AG04449 (cell line): ENCODE measurements around the gene SORBS2.
"Not testable (repeated sequence)": the region's sequence is repeated elsewhere in the genome, so short reads cannot be mapped to it uniquely, and the experiment has no call there.

Experiments
- CTCF ChIA-PET: fragments of 350-600 bp; formaldehyde crosslinking; extraction: SDS; loops from one replicate; lab custom pipeline; 2021; ENCODE audit warnings: antibody characterized with exemption; lab: Yijun Ruan, JAX
- POLR2A ChIA-PET: fragments of 400-600, 350-600 bp; formaldehyde crosslinking; extraction: SDS; loops from one replicate; lab custom pipeline; 2020; ENCODE audit warnings: antibody characterized with exemption, inconsistent platforms; lab: Yijun Ruan, JAX
- DNase-seq: peaks from one replicate; pipeline ENCODE4 v3.0.0-alpha.2; 2010; ENCODE audit warnings: low read depth, low spot score
- H3K4me3 ChIP-seq: 2 replicates; pipeline ENCODE4 v1.5.1; 2011; ENCODE audit warnings: low read depth, mild to moderate bottlenecking, control low read depth, low read length
- CTCF ChIP-seq: IDR thresholded peaks from one replicate; pipeline ENCODE4 v1.5.1; 2011; ENCODE audit warnings: mild to moderate bottlenecking, moderate library complexity, low read length, control low read depth, inconsistent platforms; ENCODE audit not compliant: insufficient read depth; ENCODE audit errors: missing control alignments

SORBS2 gene

GRCh38 chr4:185811509-185812364 lies at the start of gene SORBS2:
TSS of gene SORBS2 (minus strand) at chr4:185812194. CDS start at chr4:185690571, 121,623 bp downstream.
- no peak for DNase-seq
- H3K4me3 ChIP-seq: no peak within 1 kb of the TSS
- CTCF ChIA-PET: no interaction called here
- POLR2A ChIA-PET: no interaction called here
- TF ChIP-seq CTCF: no peak

GRCh38 chr4:185859111-185859510 lies 47.1 kb upstream of the SORBS2 start:
- H3K4me3 ChIP-seq: no peak overlapping the region
- no peak for TF ChIP-seq CTCF
- ChIA-PET CTCF (no interaction called here), POLR2A (no interaction called here)
- DNase-seq: no peak

- H3K4me3 ChIP-seq, DNase-seq, CTCF ChIA-PET, POLR2A ChIA-PET: not testable (repeated sequence)
Observed at GRCh38 chr4:185857561-185857960, 45.6 kb upstream of the SORBS2 start.

- no peak overlapping the region for H3K4me3 ChIP-seq
- no peak for DNase-seq
- TF ChIP-seq CTCF: no peak
- ChIA-PET CTCF (no interaction called here), POLR2A (no interaction called here)
Observed at GRCh38 chr4:185853841-185854240, 41.8 kb upstream of the SORBS2 start.

- no peak for DNase-seq
- no peak overlapping the region for H3K4me3 ChIP-seq
- CTCF ChIA-PET: no interaction called here
- POLR2A ChIA-PET: no interaction called here
- TF ChIP-seq CTCF: no peak
Observed at GRCh38 chr4:185852961-185853360, 41.0 kb upstream of the SORBS2 start.

GRCh38 chr4:185849664-185850550 lies 37.9 kb upstream of the SORBS2 start:
- TF ChIP-seq CTCF: no peak
- ChIA-PET POLR2A (no interaction called here), CTCF (interaction anchor here (1.0 to 1.5 kb wide), 4 partner anchors 10 to 209 kb away, joined by 3 to 4 read pairs (median 4); no protein-coding TSS in a partner anchor)
- H3K4me3 ChIP-seq: no peak overlapping the region
- no peak for DNase-seq
